ENCODE measurements around the gene TMEM273. TPM values are rescaled to one million over a fixed set of nuclear protein-coding genes. Genes with fewer than 3 reads are reported as not detected.

TMEM273 gene
- total and polyA plus RNA-seq, 10 of the 15 experiments (the other 5 are each of a cell fraction or from before 2014, with no cell fraction given), result 10.3 to 46.3 (median 26.4) TPM

GRCh38 chr10:49218480-49218879 lies 30.3 kb upstream of the TMEM273 start:
- SMC1A ChIA-PET (ENCODE audit: uncharacterized antibody, unreplicated experiment), result no interaction called here
- intact Hi-C loops (cut with micrococcal nuclease; ENCODE audit: unreplicated experiment), result no loop called here
- Histone ChIP-seq H3K9me3 (replicated peaks; ENCODE audit: control insufficient read depth, insufficient read depth, low read length) (no peaks in the 10 kb centered on the region; the same call in 2 of the 3 replicates), H3K4me3 (no peak overlapping the region), H3K9ac (ENCODE audit: control insufficient read depth, insufficient read depth, low read length) (no peak overlapping the region), H4K20me1 (ENCODE audit: control insufficient read depth, insufficient read depth) (no peaks in the 10 kb centered on the region), H3K79me2 (ENCODE audit: control insufficient read depth, insufficient read depth, low read length) (no peaks in the 10 kb centered on the region), H3K27ac (ENCODE audit: control insufficient read depth, insufficient read depth) (no peak overlapping the region), H3K27me3 (replicated peaks in 1 of 2; ENCODE audit: control insufficient read depth in 2 of 2, insufficient read depth in 2 of 2, low read length in 1 of 2) (no peaks in the 10 kb centered on the region; a peak in 3 of 4 replicates), H3K4me1 (ENCODE audit: control insufficient read depth, insufficient read depth, low read length) (no peaks in the 10 kb centered on the region), H3K36me3 (ENCODE audit: control insufficient read depth in 2 of 2, insufficient read depth in 2 of 2, low read length in 1 of 2) (no peaks in the 10 kb centered on the region), H3K4me2 (ENCODE audit: control insufficient read depth, insufficient read depth) (no peak overlapping the region), H2AFZ (ENCODE audit: control insufficient read depth, low read depth, low read length) (no peak overlapping the region)
- RAD21 ChIA-PET (ENCODE audit: unreplicated experiment), result no interaction called here
- TF ChIP-seq WRNIP1 (IDR thresholded peaks at IDR 0.05; ENCODE audit: borderline replicate concordance, low read depth, low read length) (no peak), PKNOX1 (IDR thresholded peaks at IDR 0.05) (no peak), SMARCA5 (IDR thresholded peaks at IDR 0.05) (no peak), ZNF384 (IDR thresholded peaks at IDR 0.05; ENCODE audit: borderline replicate concordance, low read depth, low read length) (no peak), ZZZ3 (IDR thresholded peaks at IDR 0.05; ENCODE audit: control insufficient read depth, insufficient read length, low read depth) (no peak), RAD21 (IDR thresholded peaks at IDR 0.05; ENCODE audit: insufficient read depth, low read depth, low read length) (no peak), MTA3 (IDR thresholded peaks at IDR 0.05; ENCODE audit: borderline replicate concordance, low read length) (no peak), CHD1 (IDR thresholded peaks at IDR 0.05; ENCODE audit: low read depth, low read length) (no peak), MLLT1 (IDR thresholded peaks at IDR 0.05) (no peak)
- 21% methylated on average over 2 of the region's 2 CpGs for WGBS (ENCODE audit: insufficient coverage, insufficient replicate concordance, low lambda C conversion rate, missing lambda C conversion rate)
- no peak for DNase-seq (ENCODE audit: low read depth, low spot score)
- POLR2A ChIA-PET, result no interaction called here
- BruUV-seq (replicated peaks), result no TSS peak
- in situ Hi-C loops (cut with MboI), result no loop called here
- no peak for ATAC-seq
- CTCF ChIA-PET, result no interaction called here
- FAIRE-seq, result no peak

All from GM12878 (cell line).